ENCODE measurements around the gene IGFN1. TPM values are rescaled to one million over a fixed set of nuclear protein-coding genes. Genes with fewer than 3 reads are reported as not detected.
A peak's percentile ranks its signal among the peaks of the same experiment; 100 is the strongest.
"Not testable (repeated sequence)": the region's sequence is repeated elsewhere in the genome, so short reads cannot be mapped to it uniquely, and the experiment has no call there.

IGFN1 gene
- total RNA-seq, 1 experiment from 2014 or later = 29.1 TPM

GRCh38 chr1:201255479-201256362 is 65.1 kb downstream of the IGFN1 start:
- no peak for DNase-seq (ENCODE audit: low spot score)
- in situ Hi-C loops (cut with HindIII; ENCODE audit: low sequenced_read_pairs) = no loop called here

- in situ Hi-C loops (cut with HindIII; ENCODE audit: low sequenced_read_pairs); DNase-seq (ENCODE audit: low spot score): not testable (repeated sequence)
Measured at GRCh38 chr1:201258132-201258531, 67.5 kb downstream of the IGFN1 start.

DNA sequence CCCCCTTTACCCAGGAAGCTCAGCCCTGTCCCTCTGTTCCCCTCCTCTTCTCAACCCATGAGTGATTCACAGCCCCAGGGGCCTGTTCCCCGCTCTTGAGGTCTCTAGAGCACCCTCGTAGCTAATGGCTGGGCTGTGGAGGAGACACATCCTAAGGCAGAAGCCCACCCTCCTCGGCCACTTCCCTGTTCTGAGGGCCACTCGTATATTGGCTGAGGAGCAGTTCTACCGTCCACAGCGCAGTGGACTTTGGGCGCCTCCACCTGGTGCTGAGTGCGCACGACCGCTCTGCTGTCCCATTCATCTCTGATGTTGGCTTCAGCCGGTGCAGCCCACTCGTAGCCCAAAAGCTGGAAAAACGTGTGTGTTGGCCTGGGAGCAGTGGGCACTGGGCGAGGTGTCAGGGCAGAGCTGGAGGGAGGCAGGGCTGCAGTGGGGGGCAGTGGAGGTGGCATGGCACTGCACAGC is 68.2 kb downstream of the IGFN1 start:
- DNase-seq (ENCODE audit: low spot score) = no peak
- in situ Hi-C loops (cut with HindIII; ENCODE audit: low sequenced_read_pairs) = no loop called here

GRCh38 chr1:201259476-201260235 is 69.0 kb downstream of the IGFN1 start:
- in situ Hi-C loops (cut with HindIII; ENCODE audit: low sequenced_read_pairs) = no loop called here
- no peak for DNase-seq (ENCODE audit: low spot score)

- no peak for DNase-seq (ENCODE audit: low spot score)
- in situ Hi-C loops (cut with HindIII; ENCODE audit: low sequenced_read_pairs) = no loop called here
Measured at GRCh38 chr1:201260236-201260590, 69.6 kb downstream of the IGFN1 start.

- in situ Hi-C loops (cut with HindIII; ENCODE audit: low sequenced_read_pairs) = no loop called here
- DNase-seq (ENCODE audit: low spot score) = no peak
Measured at GRCh38 chr1:201260648-201261311, 70.2 kb downstream of the IGFN1 start.

GRCh38 chr1:201261771-201262547 is 71.3 kb downstream of the IGFN1 start:
- DNase-seq (ENCODE audit: low spot score) = no peak
- in situ Hi-C loops (cut with HindIII; ENCODE audit: low sequenced_read_pairs) = no loop called here

- no peak for DNase-seq (ENCODE audit: low spot score)
- in situ Hi-C loops (cut with HindIII; ENCODE audit: low sequenced_read_pairs) = no loop called here
Measured at GRCh38 chr1:201262963-201263608, 72.5 kb downstream of the IGFN1 start.

DNA sequence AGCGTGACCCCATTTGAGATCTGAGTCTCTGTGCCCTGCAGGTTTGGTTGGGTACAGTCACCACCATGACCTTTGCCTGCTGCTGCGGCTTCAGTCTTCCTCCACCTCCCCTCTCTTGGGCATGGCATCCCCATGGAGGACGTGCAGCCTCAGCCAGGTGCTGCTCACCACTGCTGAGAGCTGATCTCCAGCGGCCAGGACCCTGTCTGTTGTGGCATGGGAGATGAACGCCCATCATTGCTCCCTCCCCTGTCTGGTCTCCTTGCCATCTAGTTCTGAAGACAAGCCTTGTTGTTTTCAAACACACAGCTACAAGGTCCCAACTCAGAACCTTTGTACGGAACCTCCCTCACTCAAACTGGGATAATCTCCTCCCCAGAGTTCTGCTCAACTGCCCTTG is 73.4 kb downstream of the IGFN1 start:
- in situ Hi-C loops (cut with HindIII; ENCODE audit: low sequenced_read_pairs) = no loop called here
- DNase-seq (ENCODE audit: low spot score) = no peak

GRCh38 chr1:201264554-201264953 is 73.9 kb downstream of the IGFN1 start:
- in situ Hi-C loops (cut with HindIII; ENCODE audit: low sequenced_read_pairs) = no loop called here
- DNase-seq (ENCODE audit: low spot score) = no peak

DNA sequence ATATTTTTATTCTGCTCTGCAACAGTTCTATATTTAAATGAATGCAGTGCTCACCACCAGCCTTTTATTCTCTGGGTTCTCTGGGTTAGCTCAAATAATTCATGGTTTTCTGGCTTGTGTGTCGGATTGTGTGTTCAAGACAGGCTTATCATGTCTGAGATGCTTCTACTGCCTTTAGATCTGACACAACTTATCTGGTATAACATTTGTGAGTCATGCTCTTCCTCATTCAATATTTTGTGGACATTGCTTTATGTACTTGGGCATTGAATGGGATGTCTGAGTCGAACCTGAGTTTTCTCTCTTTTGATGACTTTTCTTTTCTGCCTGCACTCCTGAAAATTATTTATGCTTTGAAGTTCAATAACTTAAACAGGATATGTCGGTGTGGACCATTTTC is 75.1 kb downstream of the IGFN1 start:
- in situ Hi-C loops (cut with HindIII; ENCODE audit: low sequenced_read_pairs) = no loop called here
- DNase-seq (ENCODE audit: low spot score) = no peak

GRCh38 chr1:201266276-201266675 is 75.7 kb downstream of the IGFN1 start:
- in situ Hi-C loops (cut with HindIII; ENCODE audit: low sequenced_read_pairs) = no loop called here
- no peak for DNase-seq (ENCODE audit: low spot score)

GRCh38 chr1:201266774-201267173 is 76.2 kb downstream of the IGFN1 start:
- in situ Hi-C loops (cut with HindIII; ENCODE audit: low sequenced_read_pairs) = no loop called here
- DNase-seq (ENCODE audit: low spot score) = no peak

GRCh38 chr1:201267481-201268229 is 77.0 kb downstream of the IGFN1 start:
- no peak for DNase-seq (ENCODE audit: low spot score)

GRCh38 chr1:201268604-201269151 is 78.1 kb downstream of the IGFN1 start:
- in situ Hi-C loops (cut with HindIII; ENCODE audit: low sequenced_read_pairs) = no loop called here

More at GRCh38 chr1:201267481-201268229, 77.0 kb downstream of the IGFN1 start:
- in situ Hi-C loops (cut with HindIII; ENCODE audit: low sequenced_read_pairs) = no loop called here

GRCh38 chr1:201269281-201269680 is 78.7 kb downstream of the IGFN1 start:
- in situ Hi-C loops (cut with HindIII; ENCODE audit: low sequenced_read_pairs) = no loop called here
- DNase-seq (ENCODE audit: low spot score) = no peak

More at GRCh38 chr1:201268604-201269151, 78.1 kb downstream of the IGFN1 start:
- peak; percentile 24 for DNase-seq (ENCODE audit: low spot score)

- DNase-seq (ENCODE audit: low spot score) = no peak
- in situ Hi-C loops (cut with HindIII; ENCODE audit: low sequenced_read_pairs) = no loop called here
Measured at GRCh38 chr1:201269900-201270410, 79.3 kb downstream of the IGFN1 start.
